ENCODE data around the gene LONP1.

- TF ChIP-seq CTCF (IDR thresholded peaks at IDR 0.05; ENCODE audit: low read depth, low read length, poor library complexity, severe bottlenecking) (no peak), EZH2phosphoT487 (IDR thresholded peaks at IDR 0.05; ENCODE audit: borderline replicate concordance, low read length) (no peak)
Measured at GRCh38 chr19:5686326-5686646, 33.7 kb downstream of the LONP1 start.

All from DOHH2 (cell line).